ENCODE measurements around the gene IGF1R. TPM values are rescaled to one million over a fixed set of nuclear protein-coding genes. Genes with fewer than 3 reads are reported as not detected.

IGF1R gene
- total and polyA plus RNA-seq, 2 experiments from 2014 or later: 9.5 to 92.4 TPM

DNA sequence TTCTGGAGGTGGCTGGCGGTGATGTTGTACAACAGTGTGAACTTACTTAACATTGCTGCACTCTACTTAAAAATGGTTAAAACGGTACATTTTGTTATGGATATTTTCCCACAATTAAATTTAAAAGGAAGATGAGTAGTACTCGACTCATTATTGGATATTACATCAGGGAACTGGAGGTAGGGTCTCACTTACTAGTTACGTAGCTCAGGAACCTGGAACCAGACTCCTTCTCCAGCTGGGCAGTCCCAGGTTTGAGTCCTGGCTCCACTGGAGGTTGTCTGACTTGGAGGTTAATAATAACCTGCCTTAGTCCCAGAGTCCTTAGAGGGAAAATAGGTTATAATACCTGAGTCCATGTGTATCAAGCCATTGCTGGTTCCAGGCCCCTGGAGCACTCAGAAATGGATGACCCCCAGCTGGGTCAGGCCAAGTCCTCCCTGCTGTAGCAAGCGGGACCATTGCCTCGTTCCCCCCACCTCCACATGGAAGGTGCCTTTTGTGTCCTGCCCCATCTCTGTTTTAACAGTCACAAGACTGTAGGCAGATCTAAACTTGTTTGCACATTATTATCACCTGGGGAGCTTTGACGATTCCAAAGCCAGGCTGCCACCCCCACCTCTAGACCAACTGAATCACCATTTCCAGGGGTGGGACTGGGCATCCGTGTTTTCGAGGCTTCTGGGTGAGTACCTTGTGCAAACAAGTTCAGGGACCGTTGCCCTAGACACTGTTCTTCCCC lies 126.6 kb downstream of the IGF1R start:
- no peaks in the 10 kb centered on the region for H3K27me3 ChIP-seq

DNA sequence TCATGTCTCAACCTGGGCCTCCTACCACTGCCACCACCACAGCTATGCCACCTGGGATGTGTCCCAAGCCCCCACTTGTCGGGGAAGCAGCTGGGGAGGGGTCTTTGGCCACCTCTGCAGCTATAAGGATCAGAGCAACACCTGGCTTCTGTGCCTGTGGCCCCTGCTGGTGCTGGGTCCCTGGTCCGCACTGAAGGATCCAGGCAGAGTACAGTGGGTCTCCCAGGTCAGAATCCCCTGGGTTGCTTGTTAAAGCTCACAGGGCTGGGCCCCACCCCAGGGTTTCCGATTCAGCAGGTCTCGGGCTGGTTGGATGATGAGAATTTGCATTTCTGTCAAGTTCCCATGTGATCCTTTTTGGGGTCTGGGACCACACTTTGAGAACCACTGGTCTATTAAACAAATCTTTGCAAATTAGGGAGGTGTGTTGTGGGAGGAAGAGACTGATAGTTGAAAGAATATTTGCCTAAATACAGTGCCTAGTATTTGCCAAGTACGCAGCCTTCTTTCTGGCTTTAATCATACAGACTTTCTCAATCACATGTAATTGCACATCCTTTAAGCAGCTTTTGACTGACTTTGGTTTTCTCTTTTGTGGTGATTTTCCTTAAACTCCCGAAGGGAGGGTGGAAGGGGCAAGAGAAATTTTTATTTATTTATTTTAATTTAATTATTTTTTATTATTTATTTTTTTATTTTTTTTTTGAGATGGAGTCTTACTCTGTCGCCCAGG lies 127.3 kb downstream of the IGF1R start:
- Histone ChIP-seq H3K36me3 (no peaks in the 10 kb centered on the region), H3K27me3 (no peaks in the 10 kb centered on the region), H3K4me1 (ENCODE audit: low read depth) (peaks cover 27% of the 10 kb centered on the region), H3K9me3 (ENCODE audit: low read depth) (no peaks in the 10 kb centered on the region), H3K27ac (no peak overlapping the region), H3K4me3 (no peak overlapping the region)
- TF ChIP-seq, protein P1, sequence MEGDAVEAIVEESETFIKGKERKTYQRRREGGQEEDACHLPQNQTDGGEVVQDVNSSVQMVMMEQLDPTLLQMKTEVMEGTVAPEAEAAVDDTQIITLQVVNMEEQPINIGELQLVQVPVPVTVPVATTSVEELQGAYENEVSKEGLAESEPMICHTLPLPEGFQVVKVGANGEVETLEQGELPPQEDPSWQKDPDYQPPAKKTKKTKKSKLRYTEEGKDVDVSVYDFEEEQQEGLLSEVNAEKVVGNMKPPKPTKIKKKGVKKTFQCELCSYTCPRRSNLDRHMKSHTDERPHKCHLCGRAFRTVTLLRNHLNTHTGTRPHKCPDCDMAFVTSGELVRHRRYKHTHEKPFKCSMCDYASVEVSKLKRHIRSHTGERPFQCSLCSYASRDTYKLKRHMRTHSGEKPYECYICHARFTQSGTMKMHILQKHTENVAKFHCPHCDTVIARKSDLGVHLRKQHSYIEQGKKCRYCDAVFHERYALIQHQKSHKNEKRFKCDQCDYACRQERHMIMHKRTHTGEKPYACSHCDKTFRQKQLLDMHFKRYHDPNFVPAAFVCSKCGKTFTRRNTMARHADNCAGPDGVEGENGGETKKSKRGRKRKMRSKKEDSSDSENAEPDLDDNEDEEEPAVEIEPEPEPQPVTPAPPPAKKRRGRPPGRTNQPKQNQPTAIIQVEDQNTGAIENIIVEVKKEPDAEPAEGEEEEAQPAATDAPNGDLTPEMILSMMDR (IDR thresholded peaks at IDR 0.05; ENCODE audit: low read depth, low read length): no peak
- no peak for DNase-seq (ENCODE audit: low read depth in 1 of 2, low spot score in 1 of 2)

More for the DNA sequence above, 126.6 kb downstream of the IGF1R start:
- no peak overlapping the region for H3K27ac ChIP-seq
- no peaks in the 10 kb centered on the region for H3K36me3 ChIP-seq
- TF ChIP-seq, protein P1 (IDR thresholded peaks at IDR 0.05; ENCODE audit: low read depth, low read length): no peak
- peaks cover 34% of the 10 kb centered on the region for H3K4me1 ChIP-seq (ENCODE audit: low read depth)
- H3K9me3 ChIP-seq (ENCODE audit: low read depth): no peaks in the 10 kb centered on the region
- DNase-seq (ENCODE audit: low read depth in 1 of 2, low spot score in 1 of 2): no peak
- no peak overlapping the region for H3K4me3 ChIP-seq

DNA sequence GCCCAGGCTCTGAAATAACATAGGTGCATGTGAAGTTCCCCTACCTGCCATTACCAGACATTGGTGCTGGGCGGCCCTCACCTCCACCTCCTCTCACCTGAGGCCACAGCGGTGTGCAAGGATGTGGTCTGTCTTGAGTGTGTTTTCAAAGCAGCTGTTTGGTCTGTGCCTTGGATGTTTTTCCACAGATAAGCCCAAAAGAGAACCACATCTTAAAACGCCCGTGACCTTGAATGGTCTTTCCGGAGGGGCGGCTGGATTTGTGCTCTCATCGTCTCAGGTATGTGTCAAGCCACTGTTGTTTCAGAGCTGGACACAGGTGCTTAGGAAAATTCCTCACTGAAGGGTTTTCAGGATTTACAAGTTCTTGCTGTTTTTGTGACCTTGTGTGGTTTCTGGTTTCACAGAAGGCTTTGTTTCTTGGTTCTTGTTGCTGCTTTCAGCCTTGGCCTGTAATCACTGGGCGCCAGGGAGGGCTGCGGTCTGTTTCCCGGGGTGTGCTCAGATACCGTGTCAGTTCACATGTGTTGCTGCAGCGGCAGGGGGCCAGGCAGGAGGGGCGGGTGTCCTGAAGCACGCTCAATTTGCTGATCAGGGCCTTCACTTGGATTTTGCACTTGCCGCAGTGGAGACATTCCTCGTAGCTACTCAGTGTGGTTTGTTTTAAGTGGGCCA lies 128.4 kb downstream of the IGF1R start:
- no peaks in the 10 kb centered on the region for H3K36me3 ChIP-seq
- peaks cover 18% of the 10 kb centered on the region for H3K4me1 ChIP-seq (ENCODE audit: low read depth)
- no peaks in the 10 kb centered on the region for H3K27me3 ChIP-seq
- peak; percentile 35 to 60 for DNase-seq (ENCODE audit: low read depth in 1 of 2, low spot score in 1 of 2)
- no peaks in the 10 kb centered on the region for H3K9me3 ChIP-seq (ENCODE audit: low read depth)
- H3K27ac ChIP-seq: peak overlapping the region; percentile 13
- TF ChIP-seq, protein P1 (IDR thresholded peaks at IDR 0.05; ENCODE audit: low read depth, low read length): no peak
- no peak overlapping the region for H3K4me3 ChIP-seq

DNA sequence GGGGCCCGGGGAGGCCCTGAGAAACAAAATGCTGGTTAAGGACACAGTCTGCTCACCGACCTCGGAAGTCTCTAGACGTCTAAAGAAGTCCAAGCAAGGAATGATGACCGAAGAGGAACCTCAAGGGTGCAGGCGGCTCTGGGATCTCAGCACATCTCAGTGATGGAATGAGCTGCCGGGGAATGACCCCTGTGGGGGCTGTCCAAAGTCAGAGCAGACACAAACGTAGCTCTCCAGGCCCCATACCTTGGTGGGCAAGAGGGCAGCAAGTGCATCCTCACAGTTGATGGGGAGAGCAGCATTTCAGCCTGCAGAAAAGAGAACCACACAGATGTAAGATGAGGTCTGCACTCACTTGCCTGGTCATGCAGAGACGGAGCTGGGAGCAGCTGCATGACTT lies 129.1 kb downstream of the IGF1R start:
- TF ChIP-seq, protein P1 (IDR thresholded peaks at IDR 0.05; ENCODE audit: low read depth, low read length): no peak
- DNase-seq (ENCODE audit: low read depth in 1 of 2, low spot score in 1 of 2): no peak
- peak overlapping the region; percentile 13 for H3K27ac ChIP-seq

DNA sequence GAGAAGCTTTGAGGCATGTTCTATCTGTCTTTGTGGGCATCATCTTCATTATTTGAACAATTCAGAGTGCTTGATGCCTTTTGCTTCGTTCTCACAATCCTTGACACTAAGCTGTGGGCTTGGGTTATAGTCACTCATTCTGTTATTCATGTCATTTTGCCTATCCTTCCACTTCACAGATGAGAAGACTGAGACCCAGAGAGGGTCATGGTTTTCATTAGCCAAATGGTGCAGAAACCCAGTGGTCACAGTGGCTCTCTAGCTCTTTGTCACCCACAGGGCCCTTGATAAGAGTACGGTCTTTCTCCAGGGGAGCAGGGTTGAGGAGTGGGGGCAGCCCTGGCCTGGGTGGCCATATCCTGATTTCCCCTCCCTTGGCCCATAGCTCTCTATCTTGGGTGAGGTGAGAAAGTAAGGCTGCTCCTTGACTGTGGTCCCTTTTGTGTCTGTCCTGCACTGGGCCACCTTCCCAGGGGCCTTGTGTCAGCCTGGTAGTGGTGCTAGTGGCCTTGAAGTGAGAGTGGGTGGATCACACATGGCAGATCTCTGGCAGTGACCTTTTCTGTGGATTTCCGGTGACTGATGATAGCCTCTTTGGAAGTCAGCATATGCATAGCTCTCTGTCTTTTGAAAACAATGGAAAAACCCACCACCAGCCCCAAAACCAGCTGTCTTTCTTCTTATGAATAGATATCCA lies 130.1 kb downstream of the IGF1R start:
- Histone ChIP-seq H3K4me3 (no peak overlapping the region), H3K4me1 (ENCODE audit: low read depth) (peaks cover 13% of the 10 kb centered on the region), H3K36me3 (no peaks in the 10 kb centered on the region), H3K27ac (no peak overlapping the region), H3K27me3 (no peaks in the 10 kb centered on the region), H3K9me3 (ENCODE audit: low read depth) (no peaks in the 10 kb centered on the region)
- TF ChIP-seq, protein P1 (IDR thresholded peaks at IDR 0.05; ENCODE audit: low read depth, low read length): no peak
- DNase-seq (ENCODE audit: low read depth in 1 of 2, low spot score in 1 of 2): no peak

More for the DNA sequence above, 129.1 kb downstream of the IGF1R start:
- no peak overlapping the region for H3K4me3 ChIP-seq
- H3K4me1 ChIP-seq (ENCODE audit: low read depth): peaks cover 13% of the 10 kb centered on the region
- H3K27me3 ChIP-seq: no peaks in the 10 kb centered on the region
- H3K9me3 ChIP-seq (ENCODE audit: low read depth): no peaks in the 10 kb centered on the region
- H3K36me3 ChIP-seq: no peaks in the 10 kb centered on the region
